ENCODE data around the gene GPR33.
A peak's percentile ranks its signal among the peaks of the same experiment; 100 is the strongest.
"Not testable (repeated sequence)": the region's sequence is repeated elsewhere in the genome, so short reads cannot be mapped to it uniquely, and the experiment has no call there.

The GPR33 gene

DNA sequence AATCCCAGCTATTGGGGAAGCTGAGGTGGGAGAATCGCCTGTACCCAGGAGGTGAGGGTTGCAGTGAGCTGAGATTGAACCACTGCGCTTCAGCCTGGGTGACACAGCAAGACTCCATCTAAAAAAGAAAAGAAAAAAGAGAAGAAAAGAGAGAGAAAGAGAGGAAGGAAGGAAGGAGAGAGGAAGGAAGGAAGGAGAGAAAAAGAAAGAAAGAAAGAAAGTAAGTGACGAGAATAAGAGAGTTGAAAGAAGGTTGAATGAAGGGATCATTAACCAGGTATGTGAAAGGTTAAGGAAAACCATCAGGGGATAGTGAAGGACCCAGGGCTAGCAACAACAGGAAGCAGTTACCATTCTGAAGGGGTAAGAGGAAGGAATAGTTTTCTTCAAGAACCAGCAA is 26.3 kb downstream of the GPR33 start:
- no peak for DNase-seq (ENCODE audit: low spot score)

- peak; percentile 4 for DNase-seq (ENCODE audit: low spot score)
These were observed 29.9 kb downstream of the GPR33 start for GRCh38 chr14:31457665-31458659.

DNA sequence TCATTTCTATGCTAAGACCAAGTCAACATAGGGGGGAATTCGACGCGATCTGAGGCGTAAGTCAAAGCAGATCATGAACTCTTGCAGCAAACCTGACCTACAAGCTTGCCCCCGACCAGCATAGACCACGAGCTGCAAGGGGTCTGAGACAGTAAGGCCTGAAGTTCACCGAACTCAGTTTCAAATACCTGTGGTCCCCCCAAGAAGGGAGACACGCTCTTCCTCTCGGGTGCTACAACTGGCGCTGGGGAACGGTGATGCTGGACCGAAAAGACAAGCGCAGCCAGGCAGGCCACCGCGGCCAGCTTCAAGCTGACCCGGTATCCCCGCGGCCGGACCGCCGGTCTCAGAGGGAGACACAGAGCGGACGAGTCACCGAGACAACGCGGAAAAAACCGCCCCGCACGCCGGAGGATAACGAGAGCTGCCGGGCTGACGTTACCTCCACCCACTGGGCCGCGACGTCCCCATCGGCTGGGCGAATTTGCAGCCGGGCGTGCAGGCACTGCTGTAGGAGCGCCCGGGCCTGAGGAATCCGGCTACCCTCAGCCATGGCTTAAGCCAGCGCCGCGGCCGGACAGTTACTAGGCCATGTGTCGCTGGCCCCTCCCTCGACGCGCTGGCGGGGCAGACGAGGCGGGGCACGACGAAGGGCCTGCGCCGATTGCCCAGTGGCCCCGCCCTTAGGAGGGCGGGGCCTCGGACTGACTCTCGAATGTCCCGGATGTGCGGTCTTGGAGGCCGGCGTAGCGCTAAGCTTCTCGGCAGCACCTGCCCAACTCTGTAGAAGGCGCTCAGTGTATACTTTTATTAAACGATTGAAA is 30.8 kb downstream of the GPR33 start, which contains the start of gene DTD2:
Gene DTD2 (minus strand): TSS at position 666 of the 824 bp plus-strand sequence. CDS start 113 bp downstream, at position 553.
- peak; percentile 97 for DNase-seq (ENCODE audit: low spot score)

GRCh38 chr14:31449971-31450610 is 37.7 kb downstream of the GPR33 start:
- peak; percentile 68 for DNase-seq (ENCODE audit: low spot score)

GRCh38 chr14:31449136-31449535 is 38.7 kb downstream of the GPR33 start:
- no peak for DNase-seq (ENCODE audit: low spot score)

GRCh38 chr14:31445703-31446102 is 42.1 kb downstream of the GPR33 start:
- DNase-seq (ENCODE audit: low spot score): no peak

DNA sequence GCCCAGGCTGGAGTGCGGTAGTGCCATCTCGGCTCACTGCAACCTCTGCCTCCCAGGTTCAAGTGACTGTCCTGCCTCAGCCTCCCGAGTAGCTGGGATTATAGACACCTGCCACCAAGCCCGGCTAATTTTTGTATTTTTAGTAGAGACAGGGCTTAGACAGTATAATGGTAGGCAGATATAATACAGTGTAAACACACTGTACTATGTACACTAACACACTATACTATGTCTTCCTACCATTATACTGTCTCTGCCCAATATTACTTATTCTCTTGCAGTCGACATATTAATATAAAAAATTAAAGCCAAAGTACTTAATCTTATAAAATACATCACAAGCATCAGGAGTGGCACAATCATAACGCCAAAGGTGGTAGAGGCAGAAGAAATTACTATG is 45.6 kb downstream of the GPR33 start:
- DNase-seq (ENCODE audit: low spot score): no peak

- no peak for DNase-seq (ENCODE audit: low spot score)
These were observed 46.3 kb downstream of the GPR33 start for GRCh38 chr14:31441273-31442111.

- DNase-seq (ENCODE audit: low spot score): no peak
These were observed 47.6 kb downstream of the GPR33 start for GRCh38 chr14:31440280-31440679.

DNA sequence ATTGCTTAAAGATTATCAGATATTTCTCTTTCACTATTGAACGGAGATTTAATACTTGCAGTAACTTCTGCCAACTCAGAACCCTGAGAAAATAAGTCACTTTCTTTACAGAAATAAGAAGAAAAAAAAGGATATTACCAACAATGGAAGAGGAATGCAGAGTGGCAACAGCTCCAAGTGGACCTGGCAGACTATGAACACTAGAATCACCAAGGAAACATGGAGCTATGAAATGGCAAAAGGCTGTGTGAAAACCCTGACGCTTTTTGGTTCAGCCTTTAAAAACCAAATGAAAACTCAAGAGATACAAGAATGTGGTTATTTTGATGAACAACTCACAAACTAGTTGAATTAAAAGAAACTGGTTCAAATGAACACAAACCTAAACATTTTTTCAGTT is 48.3 kb downstream of the GPR33 start:
- no peak for DNase-seq (ENCODE audit: low spot score)

- not testable (repeated sequence) for DNase-seq (ENCODE audit: low spot score)
These were observed 50.7 kb downstream of the GPR33 start for GRCh38 chr14:31437045-31437691.

GRCh38 chr14:31435276-31435675 is 52.6 kb downstream of the GPR33 start:
- DNase-seq (ENCODE audit: low spot score): peak; percentile 76
